Liver (tissue), 3 donors: ENCODE results near the gene OR13C9.

Experiments
- CTCF ChIP-seq: fragments of 150-350 bp; IDR thresholded peaks from 2 replicates; pipeline ENCODE4 v1.5.1; 2017; ENCODE audit warnings: improper control_type of control experiment, low read depth, low read length; ENCODE audit not compliant: missing input control
- MAX ChIP-seq: IDR thresholded peaks from 2 replicates; pipeline ENCODE4 v1.6.1; 2016; ENCODE audit warnings: antibody characterized with exemption
- REST ChIP-seq: IDR thresholded peaks from 2 replicates; pipeline ENCODE4 v1.6.1; 2016; ENCODE audit warnings: antibody characterized with exemption, mild to moderate bottlenecking
- SP1 ChIP-seq: IDR thresholded peaks from 2 replicates; pipeline ENCODE4 v1.6.1; 2018; ENCODE audit warnings: antibody characterized with exemption, mild to moderate bottlenecking
- donor health status: healthy.
- donor health status: healthy.

GRCh38 chr9:104568868-104569267, 49.1 kb downstream of the OR13C9 start, which contains the start of gene OR13C8:
- no peak for TF ChIP-seq MAX
- no peak for TF ChIP-seq CTCF
- TF ChIP-seq SP1: no peak
- TF ChIP-seq REST: no peak
